ENCODE results near the gene PAX7. TPM values are rescaled to one million over a fixed set of nuclear protein-coding genes. Genes with fewer than 3 reads are reported as not detected.
"Not testable (repeated sequence)": the region's sequence is repeated elsewhere in the genome, so short reads cannot be mapped to it uniquely, and the experiment has no call there.

The PAX7 gene
- total RNA-seq, 1 donor from 2014 or later, result 0.05 TPM

DNA sequence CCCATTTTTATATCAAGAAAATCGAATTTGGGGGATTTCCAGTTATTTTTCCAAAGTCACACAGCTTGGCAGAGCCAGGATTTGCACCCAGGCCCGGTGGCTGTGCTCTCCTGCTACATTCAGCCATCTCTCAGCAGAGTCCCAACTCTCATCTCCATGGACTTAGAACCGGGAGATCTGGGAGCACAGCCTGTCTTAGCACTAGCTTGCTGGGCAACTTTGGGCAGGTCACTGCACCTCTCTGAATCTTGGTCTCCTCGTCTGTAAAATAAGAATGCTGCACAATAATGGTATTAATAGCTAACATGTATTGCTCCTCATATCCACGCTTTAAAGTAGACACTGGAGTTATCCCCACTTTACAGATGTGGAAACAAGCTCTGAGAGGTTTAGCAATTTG is 47.8 kb upstream of the PAX7 start:
- no peaks in the 10 kb centered on the region for H3K36me3 ChIP-seq (ENCODE audit: insufficient read depth, low read length)
- H3K4me3 ChIP-seq (ENCODE audit: insufficient read depth, low read depth, low read length), result no peak overlapping the region
- no peaks in the 10 kb centered on the region for H3K27me3 ChIP-seq (ENCODE audit: insufficient read depth, low read length)
- Mint-ChIP-seq H3K4me1 (ENCODE audit: low read depth, unreplicated experiment) (no peaks in the 10 kb centered on the region), H3K27me3 (ENCODE audit: low read depth, unreplicated experiment) (peaks cover 41% of the 10 kb centered on the region), H3K36me3 (ENCODE audit: low read depth, unreplicated experiment) (no peaks in the 10 kb centered on the region), H3K4me3 (ENCODE audit: unreplicated experiment) (no peak overlapping the region), H3K27ac (ENCODE audit: unreplicated experiment) (no peak overlapping the region), H3K9me3 (ENCODE audit: unreplicated experiment) (peaks cover 2% of the 10 kb centered on the region)
- no peak overlapping the region for H3K4me2 ChIP-seq (ENCODE audit: low read length)
- no peaks in the 10 kb centered on the region for H3K79me2 ChIP-seq (ENCODE audit: insufficient read depth, low read length)
- H3K9me3 ChIP-seq (ENCODE audit: insufficient read depth, low read depth, low read length), result no peaks in the 10 kb centered on the region
- H4K20me1 ChIP-seq (ENCODE audit: insufficient read depth, low read length), result no peaks in the 10 kb centered on the region
- H3K9ac ChIP-seq (ENCODE audit: low read length), result no peak overlapping the region
- FAIRE-seq, result no peak
- H2AFZ ChIP-seq (ENCODE audit: low read depth, low read length), result no peak overlapping the region
- no peak for DNase-seq (ENCODE audit: low read depth)
- H3K4me1 ChIP-seq (ENCODE audit: insufficient read depth, low read length), result no peaks in the 10 kb centered on the region
- no peak overlapping the region for H3K27ac ChIP-seq (ENCODE audit: low read depth, low read length)
- TF ChIP-seq EZH2 (IDR thresholded peaks at IDR 0.05; ENCODE audit: insufficient read depth, low read length) (no peak), CTCF (IDR thresholded peaks at IDR 0.05; ENCODE audit: insufficient read depth, low read depth, low read length) (no peak)

- no peaks in the 10 kb centered on the region for H4K20me1 ChIP-seq (ENCODE audit: insufficient read depth, low read length)
- H3K27me3 Mint-ChIP-seq (ENCODE audit: low read depth, unreplicated experiment), result peaks cover 46% of the 10 kb centered on the region
- H2AFZ ChIP-seq (ENCODE audit: low read depth, low read length), result no peak overlapping the region
- TF ChIP-seq EZH2 (IDR thresholded peaks at IDR 0.05; ENCODE audit: insufficient read depth, low read length) (no peak), CTCF (IDR thresholded peaks at IDR 0.05; ENCODE audit: insufficient read depth, low read depth, low read length) (no peak)
- no peak overlapping the region for H3K4me3 Mint-ChIP-seq (ENCODE audit: unreplicated experiment)
- no peaks in the 10 kb centered on the region for H3K4me1 ChIP-seq (ENCODE audit: insufficient read depth, low read length)
- H3K9me3 Mint-ChIP-seq (ENCODE audit: unreplicated experiment), result peaks cover 2% of the 10 kb centered on the region
- no peak overlapping the region for H3K4me3 ChIP-seq (ENCODE audit: insufficient read depth, low read depth, low read length)
- H3K27me3 ChIP-seq (ENCODE audit: insufficient read depth, low read length), result no peaks in the 10 kb centered on the region
- no peaks in the 10 kb centered on the region for H3K36me3 ChIP-seq (ENCODE audit: insufficient read depth, low read length)
- no peaks in the 10 kb centered on the region for H3K9me3 ChIP-seq (ENCODE audit: insufficient read depth, low read depth, low read length)
- DNase-seq (ENCODE audit: low read depth) (no peak), FAIRE-seq (no peak)
- H3K27ac ChIP-seq (ENCODE audit: low read depth, low read length), result no peak overlapping the region
- no peaks in the 10 kb centered on the region for H3K36me3 Mint-ChIP-seq (ENCODE audit: low read depth, unreplicated experiment)
- H3K27ac Mint-ChIP-seq (ENCODE audit: unreplicated experiment), result no peak overlapping the region
- H3K79me2 ChIP-seq (ENCODE audit: insufficient read depth, low read length), result no peaks in the 10 kb centered on the region
- no peaks in the 10 kb centered on the region for H3K4me1 Mint-ChIP-seq (ENCODE audit: low read depth, unreplicated experiment)
- no peak overlapping the region for H3K4me2 ChIP-seq (ENCODE audit: low read length)
- no peak overlapping the region for H3K9ac ChIP-seq (ENCODE audit: low read length)
These were observed 47.2 kb upstream of the PAX7 start for GRCh38 chr1:18583326-18583941.

DNA sequence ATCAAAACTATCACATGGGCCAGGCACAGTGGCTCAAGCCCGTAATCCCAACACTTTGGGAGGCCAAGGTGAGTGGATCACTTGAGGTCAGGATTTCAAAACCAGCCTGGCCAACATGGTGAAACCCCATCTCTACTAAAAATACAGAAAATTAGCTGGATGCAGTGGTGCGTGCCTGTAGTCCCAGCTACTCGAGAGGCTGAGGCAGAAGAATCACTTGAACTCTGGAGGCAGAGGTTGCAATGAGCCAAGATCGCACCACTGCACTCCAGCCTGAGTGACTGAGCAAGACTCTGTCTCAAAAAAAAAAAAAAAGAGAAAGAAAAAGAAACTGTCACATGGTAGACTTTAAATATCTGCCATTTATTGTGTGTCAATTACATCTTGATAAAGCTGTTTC is 44.6 kb upstream of the PAX7 start:
- not testable (repeated sequence) for H3K4me1 Mint-ChIP-seq (ENCODE audit: low read depth, unreplicated experiment); H3K4me3 Mint-ChIP-seq (ENCODE audit: unreplicated experiment); H3K27ac ChIP-seq (ENCODE audit: low read depth, low read length); H3K9ac ChIP-seq (ENCODE audit: low read length); H3K4me2 ChIP-seq (ENCODE audit: low read length); H3K36me3 Mint-ChIP-seq (ENCODE audit: low read depth, unreplicated experiment); H3K4me3 ChIP-seq (ENCODE audit: insufficient read depth, low read depth, low read length); H3K36me3 ChIP-seq (ENCODE audit: insufficient read depth, low read length); H2AFZ ChIP-seq (ENCODE audit: low read depth, low read length); H3K4me1 ChIP-seq (ENCODE audit: insufficient read depth, low read length); H3K9me3 ChIP-seq (ENCODE audit: insufficient read depth, low read depth, low read length); H3K9me3 Mint-ChIP-seq (ENCODE audit: unreplicated experiment); H4K20me1 ChIP-seq (ENCODE audit: insufficient read depth, low read length); H3K27ac Mint-ChIP-seq (ENCODE audit: unreplicated experiment); H3K79me2 ChIP-seq (ENCODE audit: insufficient read depth, low read length); DNase-seq (ENCODE audit: low read depth); FAIRE-seq; H3K27me3 ChIP-seq (ENCODE audit: insufficient read depth, low read length)
- H3K27me3 Mint-ChIP-seq (ENCODE audit: low read depth, unreplicated experiment), result peaks cover 42% of the 10 kb centered on the region

All from astrocyte (in vitro differentiated cells and primary cell).